Effector memory CD4-positive, alpha-beta T cell (primary cell): ENCODE data around the gene PDXDC1.
"Not testable (repeated sequence)": the region's sequence is repeated elsewhere in the genome, so short reads cannot be mapped to it uniquely, and the experiment has no call there.

Source experiments
- DNase-seq, 3 donors: peaks; one replicate each; pipeline ENCODE4 v3.0.0-alpha.2; 2020
- H3K27ac ChIP-seq: 2 replicates; pipeline ENCODE4 v1.7.0; 2013; ENCODE audit warnings: mild to moderate bottlenecking, low read length, moderate library complexity; ENCODE audit not compliant: insufficient read depth, poor library complexity, severe bottlenecking
- H3K27me3 ChIP-seq: replicated peaks from 2 replicates; pipeline ENCODE4 v1.7.0; 2013; ENCODE audit warnings: mild to moderate bottlenecking, low read length; ENCODE audit not compliant: insufficient read depth, control insufficient read depth, poor library complexity, severe bottlenecking
- H3K36me3 ChIP-seq: 2 replicates; pipeline ENCODE4 v1.7.0; 2013; ENCODE audit warnings: mild to moderate bottlenecking, low read length, moderate library complexity; ENCODE audit not compliant: control insufficient read depth, insufficient read depth
- H3K4me1 ChIP-seq: 2 replicates; pipeline ENCODE4 v1.7.0; 2013; ENCODE audit warnings: low read length, mild to moderate bottlenecking; ENCODE audit not compliant: control insufficient read depth, insufficient read depth, poor library complexity, severe bottlenecking
- H3K4me3 ChIP-seq: 2 replicates; pipeline ENCODE4 v1.7.0; 2013; ENCODE audit warnings: low read length, low read depth, mild to moderate bottlenecking; ENCODE audit not compliant: insufficient read depth, poor library complexity, severe bottlenecking
- H3K9me3 ChIP-seq: 2 replicates; pipeline ENCODE4 v1.7.0; 2013; ENCODE audit warnings: mild to moderate bottlenecking, low read length, moderate library complexity; ENCODE audit not compliant: control insufficient read depth

Gene PDXDC1

GRCh38 chr16:15050440-15050839, 75.6 kb downstream of the PDXDC1 start:
- H3K4me1 ChIP-seq, H3K27me3 ChIP-seq, H3K27ac ChIP-seq, H3K4me3 ChIP-seq, H3K36me3 ChIP-seq, DNase-seq, H3K9me3 ChIP-seq: not testable (repeated sequence)

GRCh38 chr16:15051387-15051951, 76.6 kb downstream of the PDXDC1 start:
- H3K36me3 ChIP-seq: no peaks in the 10 kb centered on the region

GRCh38 chr16:15052747-15053476, 78.1 kb downstream of the PDXDC1 start:
- Histone ChIP-seq H3K4me3 (no peak overlapping the region), H3K27ac (no peak overlapping the region), H3K27me3 (no peaks in the 10 kb centered on the region), H3K36me3 (no peaks in the 10 kb centered on the region), H3K4me1 (peaks cover 13% of the 10 kb centered on the region), H3K9me3 (no peaks in the 10 kb centered on the region)
- no peak for DNase-seq

More at GRCh38 chr16:15051387-15051951, 76.6 kb downstream of the PDXDC1 start:
- no peak overlapping the region for H3K4me3 ChIP-seq
- no peak for DNase-seq
- H3K27ac ChIP-seq: no peak overlapping the region
- peaks cover 12% of the 10 kb centered on the region for H3K4me1 ChIP-seq
- H3K27me3 ChIP-seq: no peaks in the 10 kb centered on the region
- no peaks in the 10 kb centered on the region for H3K9me3 ChIP-seq

- no peak for DNase-seq
- H3K4me1 ChIP-seq: peaks cover 13% of the 10 kb centered on the region
- no peaks in the 10 kb centered on the region for H3K9me3 ChIP-seq
- no peak overlapping the region for H3K4me3 ChIP-seq
- H3K27me3 ChIP-seq: no peaks in the 10 kb centered on the region
- no peak overlapping the region for H3K27ac ChIP-seq
- no peaks in the 10 kb centered on the region for H3K36me3 ChIP-seq
Observed at GRCh38 chr16:15053904-15054303, 79.1 kb downstream of the PDXDC1 start.

- no peaks in the 10 kb centered on the region for H3K9me3 ChIP-seq
- H3K27me3 ChIP-seq: no peaks in the 10 kb centered on the region
- no peak for DNase-seq
- no peaks in the 10 kb centered on the region for H3K36me3 ChIP-seq
- peak overlapping the region; percentile 97 for H3K4me3 ChIP-seq
- H3K4me1 ChIP-seq: peaks cover 13% of the 10 kb centered on the region
- H3K27ac ChIP-seq: no peak overlapping the region
Observed at GRCh38 chr16:15054357-15055140, 79.7 kb downstream of the PDXDC1 start.

- Histone ChIP-seq H3K9me3 (no peaks in the 10 kb centered on the region), H3K4me1 (peaks cover 13% of the 10 kb centered on the region), H3K4me3 (peak overlapping the region; percentile 97), H3K36me3 (peaks cover under 1% of the 10 kb centered on the region), H3K27ac (peak overlapping the region; percentile 70), H3K27me3 (no peaks in the 10 kb centered on the region)
- DNase-seq: no peak
Observed at GRCh38 chr16:15055141-15056053, 80.6 kb downstream of the PDXDC1 start.

- Histone ChIP-seq H3K27me3 (no peaks in the 10 kb centered on the region), H3K9me3 (no peaks in the 10 kb centered on the region), H3K27ac (no peak overlapping the region), H3K4me1 (peaks cover 13% of the 10 kb centered on the region), H3K36me3 (peaks cover 19% of the 10 kb centered on the region), H3K4me3 (no peak overlapping the region)
- no peak for DNase-seq
Observed at GRCh38 chr16:15057681-15058417, 83.0 kb downstream of the PDXDC1 start.

- Histone ChIP-seq H3K27me3 (no peaks in the 10 kb centered on the region), H3K4me3 (no peak overlapping the region), H3K36me3 (peaks cover 19% of the 10 kb centered on the region), H3K27ac (no peak overlapping the region), H3K9me3 (no peaks in the 10 kb centered on the region), H3K4me1 (peaks cover 13% of the 10 kb centered on the region)
- DNase-seq: no peak
Observed at GRCh38 chr16:15059324-15059723, 84.5 kb downstream of the PDXDC1 start.
